GM23248 (cell line): Measurements from ENCODE around the gene CAPN2.

Source experiments
- EZH2 ChIP-seq: fragments of 200-600 bp; sonication (generic); IDR thresholded peaks from 2 replicates; pipeline ENCODE4 v1.6.1; 2018; ENCODE audit warnings: antibody characterized with exemption, mild to moderate bottlenecking; ENCODE audit not compliant: insufficient read depth, poor library complexity, severe bottlenecking
- EZH2phosphoT487 ChIP-seq: fragments of 200-600 bp; sonication (generic); IDR thresholded peaks from 2 replicates; pipeline ENCODE4 v1.6.1; 2018; ENCODE audit warnings: antibody characterized with exemption, moderate library complexity, mild to moderate bottlenecking, low read depth; ENCODE audit not compliant: insufficient read depth

- TF ChIP-seq EZH2 = no peak
- TF ChIP-seq EZH2phosphoT487 = no peak
These were observed 2.7 kb downstream of the CAPN2 start for GRCh38 chr1:223714849-223715603.
